ENCODE results near the gene USP6. TPM values are rescaled to one million over a fixed set of nuclear protein-coding genes. Genes with fewer than 3 reads are reported as not detected.

The USP6 gene
- total RNA-seq, 1 experiment from 2014 or later: 0.20 TPM

- no peak for TF ChIP-seq ZNF532 (CRISPR knock-in tag; IDR thresholded peaks at IDR 0.05; ENCODE audit: borderline replicate concordance)
- no peak for TF ChIP-seq NFATC4 (CRISPR knock-in tag; IDR thresholded peaks at IDR 0.05)
- TF ChIP-seq, protein P1, sequence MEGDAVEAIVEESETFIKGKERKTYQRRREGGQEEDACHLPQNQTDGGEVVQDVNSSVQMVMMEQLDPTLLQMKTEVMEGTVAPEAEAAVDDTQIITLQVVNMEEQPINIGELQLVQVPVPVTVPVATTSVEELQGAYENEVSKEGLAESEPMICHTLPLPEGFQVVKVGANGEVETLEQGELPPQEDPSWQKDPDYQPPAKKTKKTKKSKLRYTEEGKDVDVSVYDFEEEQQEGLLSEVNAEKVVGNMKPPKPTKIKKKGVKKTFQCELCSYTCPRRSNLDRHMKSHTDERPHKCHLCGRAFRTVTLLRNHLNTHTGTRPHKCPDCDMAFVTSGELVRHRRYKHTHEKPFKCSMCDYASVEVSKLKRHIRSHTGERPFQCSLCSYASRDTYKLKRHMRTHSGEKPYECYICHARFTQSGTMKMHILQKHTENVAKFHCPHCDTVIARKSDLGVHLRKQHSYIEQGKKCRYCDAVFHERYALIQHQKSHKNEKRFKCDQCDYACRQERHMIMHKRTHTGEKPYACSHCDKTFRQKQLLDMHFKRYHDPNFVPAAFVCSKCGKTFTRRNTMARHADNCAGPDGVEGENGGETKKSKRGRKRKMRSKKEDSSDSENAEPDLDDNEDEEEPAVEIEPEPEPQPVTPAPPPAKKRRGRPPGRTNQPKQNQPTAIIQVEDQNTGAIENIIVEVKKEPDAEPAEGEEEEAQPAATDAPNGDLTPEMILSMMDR (IDR thresholded peaks at IDR 0.05): no peak
- TF ChIP-seq, protein P2, sequence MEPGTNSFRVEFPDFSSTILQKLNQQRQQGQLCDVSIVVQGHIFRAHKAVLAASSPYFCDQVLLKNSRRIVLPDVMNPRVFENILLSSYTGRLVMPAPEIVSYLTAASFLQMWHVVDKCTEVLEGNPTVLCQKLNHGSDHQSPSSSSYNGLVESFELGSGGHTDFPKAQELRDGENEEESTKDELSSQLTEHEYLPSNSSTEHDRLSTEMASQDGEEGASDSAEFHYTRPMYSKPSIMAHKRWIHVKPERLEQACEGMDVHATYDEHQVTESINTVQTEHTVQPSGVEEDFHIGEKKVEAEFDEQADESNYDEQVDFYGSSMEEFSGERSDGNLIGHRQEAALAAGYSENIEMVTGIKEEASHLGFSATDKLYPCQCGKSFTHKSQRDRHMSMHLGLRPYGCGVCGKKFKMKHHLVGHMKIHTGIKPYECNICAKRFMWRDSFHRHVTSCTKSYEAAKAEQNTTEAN (CRISPR knock-in tag; IDR thresholded peaks at IDR 0.05): peak; percentile 51; the same call in 1 of the 2 replicates
Observed at GRCh38 chr17:5111402-5112204, 4.2 kb upstream of the USP6 start, which contains the start of gene ZNF232 (continued).

GRCh38 chr17:5118219-5118618 is 2.4 kb downstream of the USP6 start:
- Mint-ChIP-seq H3K36me3 (peaks cover 5% of the 10 kb centered on the region), H3K27ac (no peak overlapping the region), H3K4me1 (peaks cover 8% of the 10 kb centered on the region; the same call in 1 of the 2 replicates), H3K4me3 (no peak overlapping the region), H3K27me3 (ENCODE audit: low read depth) (peaks cover 43% of the 10 kb centered on the region), H3K9me3 (peaks cover 12% of the 10 kb centered on the region)
- ChIA-PET POLR2A (no interaction called here), CTCF (no interaction called here)
- ATAC-seq (no peak), DNase-seq (ENCODE audit: low spot score) (no peak)
- TF ChIP-seq CREB1 (CRISPR knock-in tag; IDR thresholded peaks at IDR 0.05) (no peak), IRF1 (CRISPR knock-in tag; IDR thresholded peaks at IDR 0.05) (no peak), RORB (CRISPR knock-in tag; IDR thresholded peaks at IDR 0.05) (no peak), ZNF281 (CRISPR knock-in tag; IDR thresholded peaks at IDR 0.05) (no peak), SP1 (CRISPR knock-in tag; conservative IDR thresholded peaks at IDR 0.05) (no peak), ZNF317 (CRISPR knock-in tag; IDR thresholded peaks at IDR 0.05; ENCODE audit: borderline replicate concordance, low read depth) (no peak), OVOL2 (CRISPR knock-in tag; IDR thresholded peaks at IDR 0.05; ENCODE audit: borderline replicate concordance) (no peak), AFF4 (CRISPR knock-in tag; IDR thresholded peaks at IDR 0.05; ENCODE audit: borderline replicate concordance) (no peak), NFYB (CRISPR knock-in tag; conservative IDR thresholded peaks at IDR 0.05; ENCODE audit: low read depth) (no peak), ZNF425 (CRISPR knock-in tag; conservative IDR thresholded peaks at IDR 0.05) (no peak)
- TF ChIP-seq, protein P3, sequence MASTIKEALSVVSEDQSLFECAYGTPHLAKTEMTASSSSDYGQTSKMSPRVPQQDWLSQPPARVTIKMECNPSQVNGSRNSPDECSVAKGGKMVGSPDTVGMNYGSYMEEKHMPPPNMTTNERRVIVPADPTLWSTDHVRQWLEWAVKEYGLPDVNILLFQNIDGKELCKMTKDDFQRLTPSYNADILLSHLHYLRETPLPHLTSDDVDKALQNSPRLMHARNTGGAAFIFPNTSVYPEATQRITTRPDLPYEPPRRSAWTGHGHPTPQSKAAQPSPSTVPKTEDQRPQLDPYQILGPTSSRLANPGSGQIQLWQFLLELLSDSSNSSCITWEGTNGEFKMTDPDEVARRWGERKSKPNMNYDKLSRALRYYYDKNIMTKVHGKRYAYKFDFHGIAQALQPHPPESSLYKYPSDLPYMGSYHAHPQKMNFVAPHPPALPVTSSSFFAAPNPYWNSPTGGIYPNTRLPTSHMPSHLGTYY (CRISPR knock-in tag; IDR thresholded peaks at IDR 0.05): no peak

All from WTC11 (cell line).